Posterior vena cava (tissue), 2 donors: ENCODE results near the gene LRIG1. TPM values are rescaled to one million over a fixed set of nuclear protein-coding genes. Genes with fewer than 3 reads are reported as not detected.

ENCODE experiments used
- DNase-seq: peaks from one replicate; pipeline ENCODE4 v3.0.0-alpha.2; 2020; ENCODE audit warnings: low spot score
- intact Hi-C, 2 donors: fragments of 100-400 bp; cut with DNase I; formaldehyde crosslinking; loops; one replicate each; pipeline versions ENCODE4 v1.14.1 to v1.14.2; 2022 to 2023
- total RNA-seq, 2 donors: library from RNA; stranded (reverse); fragmentation: NEBNext Ultra II Directional; extraction: Animal tissue kit (Norgen Biotek cat#: 25700); gene quantifications; one replicate each; pipeline ENCODE4 v1.2.1, GENCODE V29; 2021
- donor health status: DM: yes; HTN: yes; CAD: no.
- donor health status: DM: yes; HTN: yes; CAD: no.

The LRIG1 gene
- total RNA-seq, 2 donors from 2014 or later: 55.7 to 83.8 TPM

DNA sequence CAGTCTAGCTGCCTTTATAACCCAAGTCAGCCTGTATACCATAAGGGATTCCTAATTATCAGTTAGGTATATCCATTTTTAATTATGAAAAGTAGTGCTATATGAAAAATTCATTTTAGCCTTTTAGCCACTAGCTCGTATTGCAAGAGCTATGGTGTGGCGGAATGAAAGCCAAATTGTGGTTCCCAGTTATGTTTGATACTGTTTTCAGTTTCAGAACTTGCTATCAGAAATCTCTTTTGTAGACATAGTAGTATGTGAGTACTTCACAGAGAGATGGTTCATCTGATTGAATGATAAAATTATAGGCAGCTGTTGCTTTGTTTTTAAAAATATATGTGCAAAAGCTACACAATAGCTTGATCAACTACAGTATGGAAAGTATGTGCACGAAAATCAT lies 145.4 kb downstream of the LRIG1 start:
- intact Hi-C loops: no loop called here
- no peak for DNase-seq

DNA sequence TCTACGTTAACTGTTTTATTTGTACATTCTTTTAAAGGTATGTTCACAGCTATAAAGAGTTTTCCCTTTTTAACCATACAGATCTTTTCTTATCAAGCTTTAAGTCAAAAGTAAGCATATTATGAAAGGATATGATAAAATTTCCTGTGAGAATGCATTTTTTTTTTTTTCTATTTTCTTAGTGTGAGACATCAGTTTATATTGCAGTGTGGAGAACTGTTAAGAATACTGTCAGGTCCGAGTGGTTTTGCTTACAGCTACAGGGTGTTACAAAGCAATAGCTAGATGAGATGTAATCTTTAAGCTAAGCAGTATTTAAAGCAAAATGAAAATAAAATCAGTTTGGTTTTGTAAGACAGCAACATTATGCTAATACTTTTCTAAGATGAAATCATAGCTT lies 146.8 kb downstream of the LRIG1 start:
- DNase-seq: no peak
- intact Hi-C loops: no loop called here

DNA sequence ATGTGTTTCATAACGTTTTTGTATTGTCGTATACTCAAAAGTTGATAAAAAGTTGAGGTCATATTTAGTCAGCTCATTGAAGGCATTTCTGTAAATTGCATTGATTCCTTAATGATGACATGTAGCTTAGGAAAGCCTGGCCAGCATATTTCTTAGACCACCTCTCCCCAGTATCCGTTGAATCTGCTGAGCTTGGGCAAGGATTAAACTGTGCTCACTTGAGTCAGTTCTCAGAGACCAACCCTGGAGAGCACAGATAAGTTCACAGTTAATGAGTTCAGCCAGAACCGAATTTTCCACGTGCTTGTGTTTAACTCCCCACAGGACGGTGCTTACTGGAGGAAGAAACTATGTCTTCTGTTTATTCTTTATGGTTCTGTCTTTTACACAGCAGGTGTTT lies 147.3 kb downstream of the LRIG1 start:
- intact Hi-C loops: no loop called here
- no peak for DNase-seq

DNA sequence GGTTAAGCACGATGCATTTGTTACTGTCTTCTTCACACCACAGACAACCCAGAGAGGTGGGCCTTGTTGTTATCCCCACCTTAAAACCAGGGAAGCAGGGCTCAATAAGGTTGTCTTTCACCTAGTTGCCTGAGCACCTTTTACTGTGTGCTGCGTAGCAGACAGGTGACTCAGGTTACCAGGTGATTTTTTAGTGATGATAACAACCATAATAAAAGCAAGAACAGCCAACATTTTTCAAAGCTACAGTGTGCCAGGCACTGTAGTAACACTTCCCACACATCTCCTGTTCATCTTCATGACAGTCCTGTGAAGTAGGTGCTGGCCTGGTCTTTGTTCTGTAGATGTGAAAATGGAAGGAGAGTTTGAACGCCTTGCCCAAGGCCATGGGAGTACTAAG lies 147.8 kb downstream of the LRIG1 start:
- no peak for DNase-seq
- intact Hi-C loops: no loop called here

DNA sequence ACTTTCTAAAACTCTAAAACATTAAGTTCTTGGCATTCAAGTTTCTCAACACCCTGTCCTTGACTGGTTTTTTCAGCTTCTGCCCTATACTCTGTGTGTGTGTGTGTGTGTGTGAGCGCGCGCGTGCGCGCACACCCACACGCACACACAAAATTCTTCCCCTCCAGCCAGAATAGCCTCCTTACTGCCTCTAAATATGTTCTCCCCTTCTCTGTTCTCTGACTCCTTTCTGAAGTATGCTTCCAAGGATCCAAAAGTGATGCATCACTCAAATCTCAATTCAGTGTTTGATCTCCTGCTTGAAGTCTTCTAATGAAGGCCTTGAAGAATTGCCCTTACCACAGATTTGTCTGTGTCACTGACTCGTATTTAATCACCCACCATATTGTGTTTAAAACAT lies 150.2 kb downstream of the LRIG1 start:
- intact Hi-C loops: no loop called here
- no peak for DNase-seq

DNA sequence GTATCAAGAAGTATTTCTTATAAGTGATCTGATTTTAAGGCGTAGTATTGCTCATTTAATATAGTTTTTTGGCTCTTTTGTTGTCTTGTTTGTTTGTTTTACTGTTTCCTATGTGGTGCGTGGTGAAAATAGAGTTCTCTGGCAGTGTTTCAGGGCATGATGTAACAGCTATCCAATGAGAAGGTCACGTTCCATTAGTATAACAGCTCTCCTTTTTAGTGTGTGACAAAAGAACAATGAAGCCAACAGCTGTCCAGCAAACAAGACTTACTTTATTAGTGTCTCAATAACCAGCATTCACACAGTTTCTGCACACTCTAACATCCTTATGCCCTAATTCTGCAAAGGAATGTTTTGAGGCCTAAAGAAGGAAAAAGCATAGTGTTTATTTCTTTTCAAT lies 152.1 kb downstream of the LRIG1 start:
- intact Hi-C loops: no loop called here
- no peak for DNase-seq

DNA sequence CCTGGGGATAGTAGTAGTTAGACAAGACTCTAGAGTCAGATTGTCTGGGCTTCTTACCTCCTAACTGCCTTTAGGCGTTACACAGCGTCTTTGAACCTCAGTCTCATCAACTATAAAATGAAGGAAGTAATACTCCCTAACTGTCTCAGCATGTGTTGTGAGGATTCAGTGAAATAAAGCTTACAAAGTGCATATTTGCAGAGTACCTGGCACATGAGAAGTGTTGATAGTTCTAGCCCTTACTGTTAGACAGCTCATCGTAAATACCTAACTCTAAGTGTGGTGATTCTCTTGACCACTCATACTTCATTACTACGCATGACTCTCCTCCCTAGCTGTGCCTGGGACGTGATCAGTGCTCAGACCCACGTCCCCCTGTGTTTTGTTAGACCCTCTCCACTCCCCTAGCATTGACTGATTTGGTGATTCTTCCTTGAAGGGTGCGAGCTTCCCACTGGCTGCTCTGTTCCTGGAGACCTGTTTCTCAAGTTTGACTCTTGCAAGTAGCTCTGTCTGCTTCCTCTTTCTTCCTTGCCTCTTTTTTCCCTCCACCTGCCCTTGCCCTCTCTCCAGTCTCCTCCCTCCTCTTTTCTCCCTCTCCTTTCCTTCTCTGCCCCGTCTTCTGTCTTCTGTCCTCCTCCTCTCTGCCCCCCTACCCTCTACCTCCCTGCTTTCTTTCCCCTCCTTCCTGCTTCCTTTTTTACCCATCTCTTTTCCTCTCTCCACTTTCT lies 155.8 kb downstream of the LRIG1 start:
- intact Hi-C loops: no loop called here
- no peak for DNase-seq

DNA sequence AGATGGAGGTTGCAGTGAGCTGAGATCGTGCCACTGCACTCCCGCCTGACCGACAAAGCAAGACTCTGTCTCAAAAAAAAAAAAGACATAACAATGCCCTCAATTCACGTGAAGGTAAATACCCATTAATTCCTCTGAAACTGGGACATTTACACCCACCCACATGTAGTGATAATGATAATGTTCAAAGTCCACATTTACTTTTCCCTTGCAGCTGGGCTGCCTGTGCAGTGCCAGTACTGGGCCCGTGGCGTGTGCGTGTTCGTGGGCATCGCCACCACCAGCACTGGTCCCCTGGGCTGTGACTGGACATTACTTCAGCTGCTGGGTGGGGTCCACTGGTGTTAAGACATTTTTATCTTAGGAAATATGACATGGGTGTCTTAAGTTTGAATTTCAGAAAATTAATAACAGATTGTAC lies 156.4 kb downstream of the LRIG1 start:
- DNase-seq: no peak
- intact Hi-C loops: no loop called here

DNA sequence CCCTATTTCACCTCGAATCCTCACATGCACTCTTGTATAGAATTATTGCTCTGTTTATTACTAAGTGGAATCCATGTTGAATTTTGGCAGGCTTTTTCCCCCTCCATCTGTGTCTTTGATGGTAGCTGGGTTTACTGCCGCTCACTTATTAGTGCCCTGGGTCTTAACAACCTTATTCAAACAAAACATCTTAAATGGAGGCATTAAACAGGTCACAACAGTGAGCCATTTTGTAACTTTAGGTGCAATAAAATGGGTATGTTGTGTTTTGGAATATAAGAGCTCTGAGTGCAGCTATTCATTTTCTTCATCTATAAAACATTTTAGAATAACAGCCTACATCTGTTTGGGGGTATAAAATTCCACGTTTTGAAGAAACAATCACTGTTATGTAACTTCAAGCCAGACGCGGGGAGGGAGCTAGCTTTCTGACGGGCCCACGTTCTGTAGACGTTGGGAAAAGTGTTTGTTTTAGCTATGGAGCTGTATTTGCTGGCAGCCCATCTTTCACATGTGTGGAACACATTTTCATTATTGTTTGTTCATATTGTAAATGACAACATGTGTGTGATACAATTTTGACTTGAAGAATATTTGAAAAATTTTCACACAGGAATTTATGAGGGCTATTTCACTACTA lies 158.0 kb downstream of the LRIG1 start:
- intact Hi-C loops: no loop called here
- no peak for DNase-seq

DNA sequence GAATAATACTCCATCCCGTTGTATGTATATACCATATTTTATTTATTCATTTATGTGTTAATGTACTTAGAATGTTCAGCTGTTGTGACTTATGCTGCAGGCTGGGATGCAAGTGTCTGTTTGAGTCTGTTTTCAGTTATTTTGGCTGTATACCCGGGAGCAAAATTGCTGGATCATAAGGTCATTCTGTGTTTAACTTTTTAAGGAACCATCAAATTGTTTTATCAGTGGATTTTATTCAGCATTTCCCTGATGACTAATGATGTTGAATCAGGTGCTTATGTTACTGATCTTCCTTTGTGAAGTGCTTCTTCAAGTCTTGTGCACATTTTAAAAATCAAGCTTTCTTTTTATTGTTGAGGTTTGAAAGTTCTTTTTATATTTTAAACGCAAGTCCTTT lies 161.9 kb downstream of the LRIG1 start:
- intact Hi-C loops: no loop called here
- no peak for DNase-seq

DNA sequence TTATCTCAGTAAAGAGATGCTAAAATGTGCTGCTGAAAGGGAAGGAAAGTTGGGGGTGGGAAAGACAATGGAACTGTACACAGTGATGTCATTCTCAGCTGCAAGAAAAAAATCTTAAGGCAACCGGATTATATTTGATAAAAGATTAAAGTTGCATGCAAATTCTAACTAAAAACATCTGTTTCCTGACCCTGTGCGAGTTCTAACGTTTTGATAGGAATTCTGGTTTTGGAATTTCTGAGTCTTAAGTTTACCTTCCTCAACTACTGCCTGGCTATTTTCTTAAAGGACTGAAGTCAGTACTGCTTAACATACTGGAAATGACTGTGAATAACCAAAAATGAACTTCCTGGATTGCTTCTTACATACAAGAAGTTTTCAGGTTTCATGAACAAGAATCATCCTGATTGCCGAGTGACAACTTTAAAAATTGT lies 164.5 kb downstream of the LRIG1 start:
- intact Hi-C loops: no loop called here
- DNase-seq: no peak

DNA sequence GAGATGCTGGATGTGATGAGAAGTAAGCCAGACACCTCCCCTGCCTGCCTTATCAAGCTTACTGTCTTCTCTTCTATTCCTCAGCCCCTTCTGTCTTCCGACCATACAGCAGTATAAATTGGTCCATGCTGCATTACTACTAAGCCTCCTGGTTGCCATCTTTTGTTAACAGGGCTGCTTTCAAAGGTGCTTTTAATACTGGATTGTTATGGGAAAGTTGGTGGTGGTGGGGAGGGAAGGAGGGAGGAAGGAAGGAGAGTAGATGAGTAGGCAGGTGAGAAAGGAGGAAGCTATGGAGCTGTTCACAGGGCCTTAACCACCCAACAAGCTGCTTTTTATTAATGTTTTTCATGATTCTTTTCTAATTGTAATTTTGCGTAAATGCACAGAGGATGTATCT lies 165.2 kb downstream of the LRIG1 start:
- intact Hi-C loops: no loop called here
- no peak for DNase-seq
